Common myeloid progenitor, CD34-positive (primary cell): ENCODE data around the gene ATP8B4.

Experiments used
- CTCF ChIA-PET: fragments of 350-600 bp; sonication (Branson Sonifier 250); formaldehyde crosslinking; loops from one replicate; lab custom pipeline; 2021; ENCODE audit warnings: antibody characterized with exemption; lab: Charles Lee
- POLR2A ChIA-PET: fragments of 350-600 bp; sonication (Branson Sonifier 250); formaldehyde crosslinking; loops from one replicate; lab custom pipeline; 2021; ENCODE audit warnings: antibody characterized with exemption; lab: Charles Lee
- DNase-seq, 3 donors: peaks; one replicate each; pipeline versions ENCODE4 v3.0.0 to v3.0.0-alpha.2; 2013
- H3K27ac ChIP-seq, 2 experiments: 1 replicate in 1 of 2; 2 replicates in 1 of 2; pipeline ENCODE4 v1.7.0; 2013; ENCODE audit warnings: inconsistent platforms in 2 of 2, low read length in 2 of 2, mild to moderate bottlenecking in 2 of 2, low read depth in 1 of 2, moderate library complexity in 1 of 2; ENCODE audit not compliant: severe bottlenecking in 2 of 2, insufficient read depth in 1 of 2, poor library complexity in 1 of 2
- H3K27me3 ChIP-seq, 5 experiments: replicated peaks in 2 of 5; 1 replicate in 3 of 5; 2 replicates in 2 of 5; pipeline versions ENCODE4 v1.6.1 to v1.7.0; 2013; ENCODE audit warnings: low read length in 4 of 5, mild to moderate bottlenecking in 2 of 5, moderate library complexity in 2 of 5, inconsistent platforms in 1 of 5; ENCODE audit not compliant: insufficient read depth in 5 of 5, control insufficient read depth in 4 of 5
- H3K36me3 ChIP-seq, 4 experiments: 1 replicate in 2 of 4; 2 replicates in 2 of 4; pipeline versions ENCODE4 v1.6.1 to v1.7.0; 2013; ENCODE audit warnings: low read length in 3 of 4, control low read depth in 1 of 4, mild to moderate bottlenecking in 1 of 4; ENCODE audit not compliant: control insufficient read depth in 4 of 4, insufficient read depth in 4 of 4
- H3K4me1 ChIP-seq, 4 experiments: 1 replicate in 3 of 4; 2 replicates in 1 of 4; pipeline versions ENCODE4 v1.6.1 to v1.7.1; 2013; ENCODE audit warnings: low read length in 3 of 4, mild to moderate bottlenecking in 3 of 4, control low read depth in 1 of 4, inconsistent platforms in 1 of 4, moderate library complexity in 1 of 4; ENCODE audit not compliant: control insufficient read depth in 4 of 4, insufficient read depth in 4 of 4; ENCODE audit errors: control extremely low read depth in 1 of 4
- H3K4me3 ChIP-seq, 7 experiments: 1 replicate in 4 of 7; 2 replicates in 3 of 7; pipeline versions ENCODE4 v1.5.1 to v1.7.0; 2013; ENCODE audit warnings: mild to moderate bottlenecking in 7 of 7, low read length in 6 of 7, moderate library complexity in 6 of 7, inconsistent platforms in 2 of 7, low read depth in 2 of 7, control low read depth in 1 of 7; ENCODE audit not compliant: insufficient read depth in 4 of 7, control insufficient read depth in 1 of 7; ENCODE audit errors: extremely low read depth in 1 of 7
- H3K9me3 ChIP-seq, 5 experiments: 1 replicate in 4 of 5; 2 replicates in 1 of 5; pipeline versions ENCODE4 v1.6.1 to v1.7.1; 2013; ENCODE audit warnings: low read length in 4 of 5, mild to moderate bottlenecking in 2 of 5, inconsistent platforms in 1 of 5, low read depth in 1 of 5, moderate library complexity in 1 of 5; ENCODE audit not compliant: control insufficient read depth in 4 of 5, insufficient read depth in 2 of 5; ENCODE audit errors: control extremely low read depth in 1 of 5
- WGBS: methylation state at CpG from one replicate; pipeline ENCODE4 v1.1.5; 2013; ENCODE audit not compliant: insufficient coverage; 5-methylcytosine and 5-hydroxymethylcytosine counted together

ATP8B4 gene

DNA sequence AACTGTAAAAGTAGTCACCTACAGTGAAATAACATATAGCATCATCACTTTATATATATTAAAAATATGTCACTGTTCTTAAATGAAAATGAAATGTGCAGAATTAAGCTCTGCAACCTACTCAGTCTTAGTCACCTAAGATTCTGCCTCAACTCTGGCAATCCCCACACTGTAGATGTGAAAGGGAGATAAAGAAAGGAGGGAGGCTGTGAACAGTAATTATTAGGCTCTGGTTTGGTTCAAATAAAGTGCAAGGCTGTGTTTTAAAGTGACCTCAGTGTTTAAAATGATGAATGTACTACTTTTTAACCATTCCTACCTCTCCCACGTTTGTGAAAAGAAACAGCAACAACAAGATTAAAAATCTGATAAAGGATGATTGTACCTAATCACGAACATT, 72.2 kb downstream of the ATP8B4 start:
- Histone ChIP-seq H3K9me3 (peaks cover 0 to 15% (median 6%) of the 10 kb centered on the region in 5 experiments), H3K27me3 (no peaks in the 10 kb centered on the region), H3K4me1 (peaks cover 0 to 10% (median 7%) of the 10 kb centered on the region in 4 experiments), H3K36me3 (peaks cover 20 to 87% (median 52%) of the 10 kb centered on the region in 4 experiments), H3K4me3 (no peak overlapping the region), H3K27ac (no peak overlapping the region)
- CTCF ChIA-PET: interaction anchor here (0.8 to 1.4 kb wide), 2 partner anchors 8 to 99 kb away, joined by 3 to 4 read pairs; no protein-coding TSS in a partner anchor
- WGBS: no CpG with 5 or more reads among the region's 2 CpGs
- DNase-seq: no peak
- POLR2A ChIA-PET: no interaction called here

DNA sequence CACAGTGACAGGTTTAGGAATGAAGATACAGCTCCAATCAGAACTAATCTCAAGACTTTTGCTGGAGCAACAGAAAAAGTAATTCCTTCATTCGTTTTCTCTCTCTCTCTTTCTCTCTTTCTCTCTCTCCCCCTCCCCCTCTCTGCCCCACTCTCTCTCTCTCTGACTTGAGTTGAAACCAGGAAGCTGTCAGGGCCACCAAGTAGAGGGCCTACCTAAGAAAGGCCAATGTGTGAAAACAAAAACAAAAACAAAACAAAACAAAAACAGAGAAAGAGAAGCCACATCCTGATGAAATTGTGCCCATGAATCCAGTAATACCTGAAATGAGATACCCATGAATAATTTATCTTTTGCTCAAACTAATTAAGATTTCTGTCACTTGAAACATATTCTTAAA, 72.9 kb downstream of the ATP8B4 start:
- H3K9me3 ChIP-seq: peaks cover 0 to 15% (median 6%) of the 10 kb centered on the region in 5 experiments
- no peak overlapping the region for H3K4me3 ChIP-seq
- ChIA-PET CTCF (interaction anchor here (0.7 to 1.2 kb wide), 2 partner anchors 9 to 270 kb away, joined by 3 read pairs; no protein-coding TSS in a partner anchor), POLR2A (no interaction called here)
- no peaks in the 10 kb centered on the region for H3K27me3 ChIP-seq
- WGBS: no CpG with 5 or more reads among the region's 1 CpG
- DNase-seq: no peak
- no peak overlapping the region for H3K27ac ChIP-seq
- H3K36me3 ChIP-seq: peaks cover 22 to 85% (median 56%) of the 10 kb centered on the region in 4 experiments
- H3K4me1 ChIP-seq: peaks cover 0 to 3% (median 1%) of the 10 kb centered on the region in 4 experiments

DNA sequence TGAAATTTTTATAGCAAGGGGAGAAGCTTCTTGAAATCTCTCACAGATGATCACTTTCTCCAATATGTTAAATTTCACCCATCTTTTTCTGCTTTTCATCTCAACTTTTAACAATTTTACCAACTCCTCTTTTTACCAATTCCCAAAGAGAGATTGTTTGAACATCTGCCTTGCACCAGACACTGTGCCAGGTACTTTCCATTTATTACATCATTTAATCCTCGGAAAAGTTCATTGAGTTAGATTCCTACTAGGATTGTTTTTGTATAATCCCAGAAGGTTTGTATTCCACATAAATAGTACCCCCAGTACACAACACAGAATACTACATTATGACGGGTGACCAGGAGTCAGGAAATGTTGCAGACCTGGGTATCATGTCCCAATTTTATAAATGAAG, 74.1 kb downstream of the ATP8B4 start:
- peaks cover 27 to 90% (median 59%) of the 10 kb centered on the region in 4 experiments for H3K36me3 ChIP-seq
- no peak overlapping the region for H3K27ac ChIP-seq
- H3K9me3 ChIP-seq: peaks cover 0 to 15% (median 6%) of the 10 kb centered on the region in 5 experiments
- no CpG with 5 or more reads among the region's 2 CpGs for WGBS
- CTCF ChIA-PET: interaction anchor here (1.2 kb wide), 1 partner anchor 271 kb away, joined by 3 read pairs; no protein-coding TSS in a partner anchor
- H3K27me3 ChIP-seq: no peaks in the 10 kb centered on the region
- no peaks in the 10 kb centered on the region for H3K4me1 ChIP-seq
- DNase-seq: no peak
- no peak overlapping the region for H3K4me3 ChIP-seq
- POLR2A ChIA-PET: no interaction called here

DNA sequence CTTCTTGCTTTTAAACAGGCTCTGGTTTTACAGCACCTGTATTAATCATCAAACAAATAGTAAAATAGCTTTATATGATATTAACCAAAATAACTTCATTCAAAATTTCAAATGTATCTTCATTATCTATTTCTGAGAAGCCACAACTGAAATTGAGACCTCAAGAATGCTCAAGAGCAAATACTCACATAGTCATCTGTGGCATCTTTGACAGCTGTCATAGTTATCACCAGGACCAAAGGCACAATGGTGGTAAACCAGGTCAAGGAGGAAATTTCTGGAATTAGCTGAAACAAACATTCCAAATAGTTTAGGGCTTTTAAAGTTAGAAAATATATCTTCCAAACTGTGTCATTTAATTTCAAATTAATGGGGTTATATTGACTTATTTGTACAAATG, 74.6 kb downstream of the ATP8B4 start:
- ChIA-PET CTCF (no interaction called here), POLR2A (no interaction called here)
- no peaks in the 10 kb centered on the region for H3K27me3 ChIP-seq
- H3K9me3 ChIP-seq: peaks cover 0 to 15% (median 6%) of the 10 kb centered on the region in 5 experiments
- peaks cover 28 to 90% (median 59%) of the 10 kb centered on the region in 4 experiments for H3K36me3 ChIP-seq
- no peak overlapping the region for H3K27ac ChIP-seq
- H3K4me3 ChIP-seq: no peak overlapping the region
- DNase-seq: no peak
- no peaks in the 10 kb centered on the region for H3K4me1 ChIP-seq

DNA sequence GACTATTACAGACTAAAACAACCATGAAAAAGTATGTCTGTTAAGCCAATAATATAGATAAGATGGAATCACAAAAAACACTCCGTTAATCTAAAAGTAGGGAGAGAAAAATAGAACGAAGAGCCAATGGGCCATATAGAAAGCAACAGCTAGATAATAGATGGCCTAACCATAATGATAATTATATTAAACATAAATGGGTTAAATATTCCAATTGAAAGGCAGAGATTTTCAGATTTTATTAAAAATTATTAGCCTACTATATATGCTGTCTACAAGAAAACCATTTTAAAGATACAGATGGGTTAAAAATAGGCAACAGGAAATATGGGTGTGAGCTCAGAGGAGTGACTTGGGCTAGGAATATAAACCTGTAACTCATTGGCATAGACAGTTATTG, 76.3 kb downstream of the ATP8B4 start:
- Histone ChIP-seq H3K9me3 (peaks cover 0 to 15% (median 6%) of the 10 kb centered on the region in 5 experiments), H3K36me3 (peaks cover 32 to 95% (median 59%) of the 10 kb centered on the region in 4 experiments), H3K27ac (no peak overlapping the region), H3K4me1 (no peaks in the 10 kb centered on the region), H3K27me3 (no peaks in the 10 kb centered on the region), H3K4me3 (no peak overlapping the region)
- ChIA-PET CTCF (interaction anchor here (0.8 to 3.1 kb wide), 7 partner anchors 9 to 76 kb away, joined by 3 to 7 read pairs (median 3); no protein-coding TSS in a partner anchor), POLR2A (no interaction called here)
- DNase-seq: no peak
- no CpG with 5 or more reads among the region's 2 CpGs for WGBS

DNA sequence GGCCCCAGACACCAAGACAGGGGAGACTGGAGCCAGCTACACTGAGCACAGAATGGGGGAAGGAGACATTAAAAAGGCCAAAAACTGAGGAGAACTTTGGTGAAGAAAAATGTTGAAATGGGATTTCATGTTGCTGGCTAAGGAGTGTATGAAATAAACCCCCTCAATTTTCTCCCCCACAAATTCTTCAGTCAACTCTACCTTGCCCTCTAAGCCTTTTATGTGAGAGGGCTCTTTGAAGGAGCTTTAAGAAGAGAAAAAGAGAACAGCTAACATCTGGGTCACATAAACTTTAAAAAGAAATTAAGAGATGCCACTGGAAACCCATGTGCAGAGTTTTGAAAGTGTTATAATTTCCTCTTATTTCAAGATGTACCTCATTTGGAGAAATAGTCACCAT, 88.6 kb downstream of the ATP8B4 start:
- no peak overlapping the region for H3K4me3 ChIP-seq
- H3K4me1 ChIP-seq: no peaks in the 10 kb centered on the region
- peaks cover 0 to 2% (median 0%) of the 10 kb centered on the region in 5 experiments for H3K9me3 ChIP-seq
- DNase-seq: no peak
- no peak overlapping the region for H3K27ac ChIP-seq
- H3K36me3 ChIP-seq: peaks cover 14 to 90% (median 51%) of the 10 kb centered on the region in 4 experiments
- no peaks in the 10 kb centered on the region for H3K27me3 ChIP-seq
- CTCF ChIA-PET: interaction anchor here (1.1 to 2.3 kb wide), 2 partner anchors 19 to 37 kb away, joined by 4 to 5 read pairs; no protein-coding TSS in a partner anchor
- POLR2A ChIA-PET: no interaction called here

DNA sequence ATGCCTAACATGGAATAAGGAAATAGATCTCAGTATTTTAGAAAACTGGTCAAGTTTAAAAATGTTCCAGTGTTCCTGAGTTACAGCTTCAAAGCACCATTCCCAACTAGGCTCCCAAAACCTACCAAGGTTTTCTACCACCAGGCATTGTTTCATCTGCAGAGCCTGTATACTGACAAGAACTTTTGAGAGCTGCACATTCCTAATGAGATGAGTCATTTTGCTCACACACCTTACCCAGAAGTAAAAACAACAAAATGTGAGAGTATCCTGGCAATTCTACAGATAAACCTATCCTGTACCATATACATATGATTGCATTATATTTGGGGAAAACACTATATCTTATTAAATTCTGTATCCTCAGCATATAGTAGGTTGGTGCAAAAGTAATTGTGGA, 90.7 kb downstream of the ATP8B4 start:
- Histone ChIP-seq H3K36me3 (peaks cover 15 to 89% (median 50%) of the 10 kb centered on the region in 4 experiments), H3K4me3 (no peak overlapping the region), H3K9me3 (peaks cover 0 to 2% (median 0%) of the 10 kb centered on the region in 5 experiments), H3K4me1 (no peaks in the 10 kb centered on the region), H3K27me3 (no peaks in the 10 kb centered on the region), H3K27ac (no peak overlapping the region)
- POLR2A ChIA-PET: no interaction called here
- CTCF ChIA-PET: interaction anchor here (1.0 kb wide), 1 partner anchor 153 kb away, joined by 3 read pairs; no protein-coding TSS in a partner anchor
- no peak for DNase-seq
